ENCODE measurements around the gene UNC5C.

Gene UNC5C

GRCh38 chr4:95546221-95546620 is 2.6 kb downstream of the UNC5C start:
- no peak for DNase-seq

GRCh38 chr4:95545546-95545945 is 3.2 kb downstream of the UNC5C start:
- DNase-seq = no peak

- no peak for DNase-seq
These were observed 4.4 kb downstream of the UNC5C start for GRCh38 chr4:95544113-95545103.

GRCh38 chr4:95541889-95542607 is 6.7 kb downstream of the UNC5C start:
- DNase-seq = no peak

GRCh38 chr4:95541094-95541493 is 7.7 kb downstream of the UNC5C start:
- DNase-seq = no peak

- no peak for DNase-seq
These were observed 8.5 kb downstream of the UNC5C start for GRCh38 chr4:95540227-95540626.

GRCh38 chr4:95539106-95539505 is 9.7 kb downstream of the UNC5C start:
- no peak for DNase-seq

- no peak for DNase-seq
These were observed 10.8 kb downstream of the UNC5C start for GRCh38 chr4:95537863-95538488.

GRCh38 chr4:95537191-95537590 is 11.6 kb downstream of the UNC5C start:
- DNase-seq = no peak

GRCh38 chr4:95536650-95537049 is 12.1 kb downstream of the UNC5C start:
- no peak for DNase-seq

- no peak for DNase-seq
These were observed 13.6 kb downstream of the UNC5C start for GRCh38 chr4:95535180-95535579.

GRCh38 chr4:95534032-95534431 is 14.7 kb downstream of the UNC5C start:
- DNase-seq = no peak

GRCh38 chr4:95533254-95533653 is 15.5 kb downstream of the UNC5C start:
- no peak for DNase-seq

GRCh38 chr4:95532305-95532704 is 16.5 kb downstream of the UNC5C start:
- DNase-seq = no peak

- no peak for DNase-seq
These were observed 17.6 kb downstream of the UNC5C start for GRCh38 chr4:95531141-95531540.

GRCh38 chr4:95529946-95530345 is 18.8 kb downstream of the UNC5C start:
- DNase-seq = no peak

GRCh38 chr4:95528388-95528948 is 20.3 kb downstream of the UNC5C start:
- DNase-seq = no peak

- no peak for DNase-seq
These were observed 22.7 kb downstream of the UNC5C start for GRCh38 chr4:95526075-95526474.

GRCh38 chr4:95524729-95525128 is 24.0 kb downstream of the UNC5C start:
- DNase-seq = no peak

- DNase-seq = no peak
These were observed 24.6 kb downstream of the UNC5C start for GRCh38 chr4:95524184-95524583.

GRCh38 chr4:95522682-95523530 is 25.9 kb downstream of the UNC5C start:
- DNase-seq = no peak

Data from NCI-H524 treated with DMSO at 0.1 percent for 48 hours (cell line).